GM12878 (cell line): Measurements from ENCODE around the gene GPRC5B. TPM values are rescaled to one million over a fixed set of nuclear protein-coding genes. Genes with fewer than 3 reads are reported as not detected.

Source experiments
- ATAC-seq: fragments of 200-7000 bp; cut with Tn5 transposase; 3 replicates; pipeline ENCODE4 v1.9.1; 2020; ENCODE audit warnings: mild to moderate bottlenecking, moderate library complexity
- BruUV-seq: library from RNA; stranded (reverse); fragments of 400-500 nt; replicated peaks from 2 replicates; lab custom pipeline; 2021; lab: Mats Ljungman, UMichigan
- CTCF ChIA-PET: fragments of 300-600 bp; sonication (Branson Sonifier 250); formaldehyde crosslinking; extraction: SDS; loops from one replicate; lab custom pipeline; 2021; ENCODE audit warnings: inconsistent platforms; lab: Yijun Ruan, JAX
- POLR2A ChIA-PET: fragments of 350-600 bp; formaldehyde crosslinking; extraction: SDS; loops from one replicate; lab custom pipeline; 2021; ENCODE audit warnings: inconsistent platforms; lab: Charles Lee
- RAD21 ChIA-PET: fragments of 300-600 bp; sonication (Branson Sonifier 250); formaldehyde crosslinking; loops from one replicate; lab custom pipeline; 2023; ENCODE audit warnings: antibody characterized with exemption; ENCODE audit not compliant: unreplicated experiment; lab: Charles Lee
- SMC1A ChIA-PET: fragments of 300-600 bp; sonication (Branson Sonifier 250); formaldehyde crosslinking; loops from one replicate; lab custom pipeline; 2023; ENCODE audit not compliant: unreplicated experiment, uncharacterized antibody; lab: Charles Lee
- DNase-seq: peaks from one replicate; pipeline ENCODE4 v3.0.0-alpha.2; 2011; ENCODE audit warnings: low read depth, low spot score
- FAIRE-seq: peaks from 3 replicates; lab custom pipeline; 2011; peaks lifted over from hg19 to GRCh38; lab: Jason Lieb, UNC
- H2AFZ ChIP-seq: 2 replicates; pipeline ENCODE4 v1.6.0; 2011; ENCODE audit warnings: low read depth, low read length, control low read depth; ENCODE audit not compliant: control insufficient read depth
- H3K27ac ChIP-seq: 2 replicates; pipeline ENCODE4 v1.5.1; 2011; ENCODE audit warnings: control low read depth; ENCODE audit not compliant: control insufficient read depth, insufficient read depth
- H3K27me3 ChIP-seq, 2 experiments: replicated peaks in 1 of 2; 2 replicates each; pipeline versions ENCODE4 v1.6.0 to v1.6.1; 2011; ENCODE audit warnings: low read length in 1 of 2; ENCODE audit not compliant: control insufficient read depth in 2 of 2, insufficient read depth in 2 of 2
- H3K36me3 ChIP-seq, 2 experiments: 2 replicates each; pipeline ENCODE4 v1.5.1; 2011; ENCODE audit warnings: low read length in 1 of 2; ENCODE audit not compliant: control insufficient read depth in 2 of 2, insufficient read depth in 2 of 2
- H3K4me1 ChIP-seq: 2 replicates; pipeline ENCODE4 v1.6.1; 2011; ENCODE audit warnings: mild to moderate bottlenecking, low read length, moderate library complexity, mixed read lengths; ENCODE audit not compliant: control insufficient read depth, insufficient read depth
- H3K4me2 ChIP-seq: 2 replicates; pipeline ENCODE4 v1.6.0; 2011; ENCODE audit warnings: control low read depth; ENCODE audit not compliant: control insufficient read depth, insufficient read depth
- H3K4me3 ChIP-seq: fragments of 200-600 bp; sonication (generic); 2 replicates; pipeline ENCODE4 v1.5.1; 2016
- H3K79me2 ChIP-seq: 2 replicates; pipeline ENCODE4 v1.6.0; 2011; ENCODE audit warnings: low read length; ENCODE audit not compliant: control insufficient read depth, insufficient read depth
- H3K9ac ChIP-seq: 2 replicates; pipeline ENCODE4 v1.8.0; 2011; ENCODE audit warnings: low read length, control low read depth, mixed read lengths; ENCODE audit not compliant: control insufficient read depth, insufficient read depth
- H3K9me3 ChIP-seq: replicated peaks from 3 replicates; pipeline ENCODE4 v1.5.1; 2011; ENCODE audit warnings: mild to moderate bottlenecking, low read length; ENCODE audit not compliant: control insufficient read depth, insufficient read depth
- H4K20me1 ChIP-seq: 2 replicates; pipeline ENCODE4 v1.6.0; 2011; ENCODE audit not compliant: control insufficient read depth, insufficient read depth
- DPF2 ChIP-seq: fragments of 450-650 bp; IDR thresholded peaks from 2 replicates; pipeline ENCODE4 v1.6.1; 2017; ENCODE audit warnings: mild to moderate bottlenecking
- FOS ChIP-seq: IDR thresholded peaks from 3 replicates; pipeline ENCODE4 v1.6.1; 2011; ENCODE audit warnings: borderline replicate concordance; ENCODE audit not compliant: insufficient read length; ENCODE audit errors: extremely low read depth
- GATAD2B ChIP-seq: fragments of 450-650 bp; conservative IDR thresholded peaks from 2 replicates; pipeline ENCODE4 v1.6.1; 2017; ENCODE audit warnings: low read depth, mild to moderate bottlenecking, moderate library complexity
- MEF2A ChIP-seq: IDR thresholded peaks from 2 replicates; pipeline ENCODE4 v1.6.1; 2011; ENCODE audit warnings: low read depth, mild to moderate bottlenecking, low read length, moderate library complexity; ENCODE audit not compliant: insufficient read depth
- MEF2B ChIP-seq: fragments of 450-650 bp; IDR thresholded peaks from 2 replicates; pipeline ENCODE4 v1.6.1; 2018; ENCODE audit warnings: mild to moderate bottlenecking, moderate library complexity; ENCODE audit not compliant: partially characterized antibody, poor library complexity, severe bottlenecking
- MLLT1 ChIP-seq: fragments of 450-650 bp; IDR thresholded peaks from 2 replicates; pipeline ENCODE4 v1.6.1; 2016; ENCODE audit warnings: mild to moderate bottlenecking
- NFXL1 ChIP-seq: fragments of 450-650 bp; IDR thresholded peaks from 2 replicates; pipeline ENCODE4 v1.6.1; 2017; ENCODE audit warnings: antibody characterized with exemption, mild to moderate bottlenecking, borderline replicate concordance
- NR2F1 ChIP-seq: fragments of 450-650 bp; conservative IDR thresholded peaks from 2 replicates; pipeline ENCODE4 v1.6.1; 2017; ENCODE audit warnings: mild to moderate bottlenecking
- PAX5 ChIP-seq: IDR thresholded peaks from 2 replicates; pipeline ENCODE4 v1.6.1; 2011; ENCODE audit warnings: low read depth, low read length, borderline replicate concordance
- PKNOX1 ChIP-seq: fragments of 450-650 bp; IDR thresholded peaks from 2 replicates; pipeline ENCODE4 v1.6.1; 2016; ENCODE audit warnings: mild to moderate bottlenecking
- POLR2AphosphoS2 ChIP-seq: IDR thresholded peaks from 2 replicates; pipeline ENCODE4 v1.6.1; 2011; ENCODE audit warnings: low read depth, mild to moderate bottlenecking, low read length, improper control_type of control experiment, moderate library complexity
- POU2F2 ChIP-seq: IDR thresholded peaks from 3 replicates; pipeline ENCODE4 v1.6.1; 2011; ENCODE audit warnings: low read depth, mild to moderate bottlenecking, low read length, borderline replicate concordance
- RB1 ChIP-seq: fragments of 450-650 bp; formaldehyde crosslinking; IDR thresholded peaks from 2 replicates; pipeline ENCODE4 v1.6.1; 2017; ENCODE audit warnings: mild to moderate bottlenecking, borderline replicate concordance
- SKIL ChIP-seq: fragments of 450-650 bp; IDR thresholded peaks from 2 replicates; pipeline ENCODE4 v1.6.1; 2017; ENCODE audit warnings: mild to moderate bottlenecking, low read depth, inconsistent platforms; ENCODE audit not compliant: poor library complexity, severe bottlenecking
- SMARCA5 ChIP-seq: fragments of 450-650 bp; IDR thresholded peaks from 2 replicates; pipeline ENCODE4 v1.6.1; 2017; ENCODE audit warnings: mild to moderate bottlenecking
- SPI1 ChIP-seq: IDR thresholded peaks from 2 replicates; pipeline ENCODE4 v1.6.1; 2011; ENCODE audit warnings: low read depth, mild to moderate bottlenecking, low read length, moderate library complexity, borderline replicate concordance; ENCODE audit not compliant: insufficient read depth
- ZSCAN29 ChIP-seq: fragments of 450-650 bp; IDR thresholded peaks from 2 replicates; pipeline ENCODE4 v1.6.1; 2017; ENCODE audit warnings: mild to moderate bottlenecking, moderate library complexity
- WGBS: methylation state at CpG from one replicate; pipeline ENCODE4 v1.1.6; 2016; ENCODE audit warnings: low lambda C conversion rate; ENCODE audit not compliant: insufficient replicate concordance, insufficient coverage; ENCODE audit errors: missing lambda C conversion rate; 5-methylcytosine and 5-hydroxymethylcytosine counted together
- in situ Hi-C: fragments of 300-500 bp; cut with MboI; formaldehyde crosslinking; loops from 9 replicates; pipeline ENCODE4 v1.14.3; 2018; ENCODE audit warnings: mixed read lengths
- intact Hi-C: fragments of 100-400 bp; cut with micrococcal nuclease; formaldehyde crosslinking; loops from one replicate; pipeline ENCODE4 v1.14.2; 2022; ENCODE audit not compliant: unreplicated experiment
- polyA plus RNA-seq, 11 experiments: library from polyadenylated mRNA; depleted of rRNA in 4 of 11; unstranded in 6 of 11; stranded (reverse) in 5 of 11; fragments of >200 nt; fragmentation: Nextera tagmentation in 4 of 11; fragmentation: Illumina TruSeq in 1 of 11; extraction: Ambion mirVana in 4 of 11; extraction: Trizol in 1 of 11; gene quantifications; 1 replicate in 1 of 11; 2 replicates in 10 of 11; pipeline versions ENCODE4 v1.2.1 to v1.2.3, GENCODE V29; 2011 to 2016; ENCODE audit warnings: inconsistent platforms in 2 of 11, missing spikeins in 2 of 11, low read depth in 1 of 11
- total RNA-seq, 4 experiments: library from RNA; depleted of rRNA in 3 of 4; stranded (reverse); fragments of >200 nt in 3 of 4; fragmentation: Illumina TruSeq in 1 of 4; extraction: Trizol in 1 of 4; gene quantifications; 2 replicates each; pipeline versions ENCODE4 v1.2.1 to v1.2.3, GENCODE V29; 2013 to 2021
- TF ChIP-seq, protein P1 (sequence below): fragments of 450-650 bp; IDR thresholded peaks from 2 replicates; pipeline ENCODE4 v1.6.1; 2017; ENCODE audit warnings: antibody characterized with exemption, mild to moderate bottlenecking, moderate library complexity

GPRC5B gene
- total and polyA plus RNA-seq, 10 of the 15 experiments (the other 5 are each of a cell fraction or from before 2014, with no cell fraction given): 0.01 to 0.42 (median 0.15) TPM; not detected in 2

DNA sequence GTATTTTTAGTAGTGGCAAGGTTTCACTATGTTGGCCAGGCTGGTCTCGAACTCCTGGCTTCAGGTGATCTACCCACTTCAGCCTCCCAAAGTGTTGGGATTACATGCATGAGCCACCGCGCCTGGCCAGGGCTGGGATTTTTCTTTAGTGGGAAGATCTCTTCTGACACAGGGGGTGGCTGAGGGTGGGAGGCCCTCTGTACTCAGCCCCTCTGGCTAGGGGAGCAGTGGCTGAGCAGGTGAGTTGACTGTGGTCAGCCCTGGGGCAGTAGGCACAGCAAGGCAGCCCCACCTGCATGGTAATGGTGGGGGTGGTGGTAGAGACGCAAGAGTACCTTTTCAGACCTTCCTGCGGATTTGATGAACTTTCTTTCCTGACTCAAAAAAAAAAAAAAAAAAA lies 12.3 kb upstream of the GPRC5B start:
- RAD21 ChIA-PET: no interaction called here
- no peak for ATAC-seq
- H3K27ac ChIP-seq: no peak overlapping the region
- no peak overlapping the region for H3K4me2 ChIP-seq
- WGBS: 69% methylated on average over 4 of the region's 5 CpGs
- no peaks in the 10 kb centered on the region for H3K9me3 ChIP-seq
- no peaks in the 10 kb centered on the region for H3K36me3 ChIP-seq
- BruUV-seq: no TSS peak
- no peak overlapping the region for H3K4me3 ChIP-seq
- intact Hi-C loops: no loop called here
- TF ChIP-seq POU2F2 (no peak), MLLT1 (no peak), MEF2A (no peak), SPI1 (no peak), POLR2AphosphoS2 (no peak), DPF2 (no peak), PKNOX1 (no peak), NR2F1 (no peak), SKIL (no peak), FOS (no peak), SMARCA5 (no peak), GATAD2B (no peak), NFXL1 (no peak), PAX5 (no peak), MEF2B (no peak), ZSCAN29 (no peak), RB1 (no peak)
- TF ChIP-seq, protein P1, sequence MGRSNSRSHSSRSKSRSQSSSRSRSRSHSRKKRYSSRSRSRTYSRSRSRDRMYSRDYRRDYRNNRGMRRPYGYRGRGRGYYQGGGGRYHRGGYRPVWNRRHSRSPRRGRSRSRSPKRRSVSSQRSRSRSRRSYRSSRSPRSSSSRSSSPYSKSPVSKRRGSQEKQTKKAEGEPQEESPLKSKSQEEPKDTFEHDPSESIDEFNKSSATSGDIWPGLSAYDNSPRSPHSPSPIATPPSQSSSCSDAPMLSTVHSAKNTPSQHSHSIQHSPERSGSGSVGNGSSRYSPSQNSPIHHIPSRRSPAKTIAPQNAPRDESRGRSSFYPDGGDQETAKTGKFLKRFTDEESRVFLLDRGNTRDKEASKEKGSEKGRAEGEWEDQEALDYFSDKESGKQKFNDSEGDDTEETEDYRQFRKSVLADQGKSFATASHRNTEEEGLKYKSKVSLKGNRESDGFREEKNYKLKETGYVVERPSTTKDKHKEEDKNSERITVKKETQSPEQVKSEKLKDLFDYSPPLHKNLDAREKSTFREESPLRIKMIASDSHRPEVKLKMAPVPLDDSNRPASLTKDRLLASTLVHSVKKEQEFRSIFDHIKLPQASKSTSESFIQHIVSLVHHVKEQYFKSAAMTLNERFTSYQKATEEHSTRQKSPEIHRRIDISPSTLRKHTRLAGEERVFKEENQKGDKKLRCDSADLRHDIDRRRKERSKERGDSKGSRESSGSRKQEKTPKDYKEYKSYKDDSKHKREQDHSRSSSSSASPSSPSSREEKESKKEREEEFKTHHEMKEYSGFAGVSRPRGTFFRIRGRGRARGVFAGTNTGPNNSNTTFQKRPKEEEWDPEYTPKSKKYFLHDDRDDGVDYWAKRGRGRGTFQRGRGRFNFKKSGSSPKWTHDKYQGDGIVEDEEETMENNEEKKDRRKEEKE: no peak
- CTCF ChIA-PET: interaction anchor here (1.0 to 6.5 kb wide), 4 partner anchors 10 to 488 kb away, joined by 3 to 47 read pairs (median 10); no protein-coding TSS in a partner anchor
- no peaks in the 10 kb centered on the region for H3K79me2 ChIP-seq
- H2AFZ ChIP-seq: no peak overlapping the region
- no peak for DNase-seq
- no peaks in the 10 kb centered on the region for H4K20me1 ChIP-seq
- H3K9ac ChIP-seq: no peak overlapping the region
- SMC1A ChIA-PET: no interaction called here
- H3K4me1 ChIP-seq: no peaks in the 10 kb centered on the region
- in situ Hi-C loops: no loop called here
- FAIRE-seq: no peak
- no peaks in the 10 kb centered on the region; a peak in 1 of 4 replicates for H3K27me3 ChIP-seq
- POLR2A ChIA-PET: no interaction called here
